ENCODE results near the gene MLXIP. TPM values are rescaled to one million over a fixed set of nuclear protein-coding genes. Genes with fewer than 3 reads are reported as not detected.

The MLXIP gene
- polyA plus RNA-seq, 1 donor from 2014 or later: 9.2 TPM

- H3K4me3 ChIP-seq (ENCODE audit: low read length): peak overlapping the region; percentile 94
- no peak overlapping the region for H3K27ac ChIP-seq (ENCODE audit: low read length)
- H3K9ac ChIP-seq (ENCODE audit: low read length): peak overlapping the region; percentile 75
- H3K4me2 ChIP-seq (ENCODE audit: low read length): peak overlapping the region; percentile 97
- peaks cover 39% of the 10 kb centered on the region for H3K79me2 ChIP-seq (replicated peaks; ENCODE audit: insufficient read depth, low read length)
- H2AFZ ChIP-seq (ENCODE audit: low read depth, low read length): no peak overlapping the region
- TF ChIP-seq EP300 (conservative IDR thresholded peaks at IDR 0.05; ENCODE audit: poor library complexity, severe bottlenecking): no peak
- no peak for TF ChIP-seq POLR2AphosphoS5 (IDR thresholded peaks at IDR 0.05)
- no peak for TF ChIP-seq SMC3 (conservative IDR thresholded peaks at IDR 0.05; ENCODE audit: poor library complexity)
- TF ChIP-seq EZH2 (IDR thresholded peaks at IDR 0.05; ENCODE audit: borderline replicate concordance, insufficient read depth, low read length, poor library complexity, severe bottlenecking): no peak
- no peak for TF ChIP-seq RAD21 (conservative IDR thresholded peaks at IDR 0.05)
- no peak for TF ChIP-seq CTCF (IDR thresholded peaks at IDR 0.05; ENCODE audit: poor library complexity, severe bottlenecking)
- no peak for TF ChIP-seq MXI1 (conservative IDR thresholded peaks at IDR 0.05; ENCODE audit: poor library complexity, severe bottlenecking)
- TF ChIP-seq TAF1 (IDR thresholded peaks at IDR 0.05; ENCODE audit: low read depth): no peak
- no peak for TF ChIP-seq REST (IDR thresholded peaks at IDR 0.05; ENCODE audit: borderline replicate concordance)
- H3K9me2 ChIP-seq (ENCODE audit: insufficient read depth, low read length): no peaks in the 10 kb centered on the region
- no peaks in the 10 kb centered on the region for H4K20me1 ChIP-seq (ENCODE audit: insufficient read depth)
- no peaks in the 10 kb centered on the region for H3K36me3 ChIP-seq (ENCODE audit: insufficient read depth, low read length)
- H3F3A ChIP-seq (ENCODE audit: insufficient read depth, low read length, poor library complexity, severe bottlenecking): no peaks in the 10 kb centered on the region
- H3K27me3 ChIP-seq (ENCODE audit: insufficient read depth, low read depth, low read length): no peaks in the 10 kb centered on the region
- no peaks in the 10 kb centered on the region for H3K9me3 ChIP-seq (ENCODE audit: low read length)
These were observed 1.1 kb downstream of the MLXIP start for GRCh38 chr12:122079532-122080081.

- H3K27ac ChIP-seq (ENCODE audit: low read length): no peak overlapping the region
- H3K9me3 ChIP-seq (ENCODE audit: low read length): no peaks in the 10 kb centered on the region
- peak overlapping the region; percentile 94 for H3K4me3 ChIP-seq (ENCODE audit: low read length)
- no peaks in the 10 kb centered on the region for H3F3A ChIP-seq (ENCODE audit: insufficient read depth, low read length, poor library complexity, severe bottlenecking)
- no peaks in the 10 kb centered on the region for H3K36me3 ChIP-seq (ENCODE audit: insufficient read depth, low read length)
- H2AFZ ChIP-seq (ENCODE audit: low read depth, low read length): no peak overlapping the region
- no peaks in the 10 kb centered on the region for H3K27me3 ChIP-seq (ENCODE audit: insufficient read depth, low read depth, low read length)
- peak overlapping the region; percentile 75 for H3K9ac ChIP-seq (ENCODE audit: low read length)
- H3K79me2 ChIP-seq (replicated peaks; ENCODE audit: insufficient read depth, low read length): peaks cover 39% of the 10 kb centered on the region
- no peaks in the 10 kb centered on the region for H4K20me1 ChIP-seq (ENCODE audit: insufficient read depth)
- H3K4me2 ChIP-seq (ENCODE audit: low read length): peak overlapping the region; percentile 97
- TF ChIP-seq EP300 (conservative IDR thresholded peaks at IDR 0.05; ENCODE audit: poor library complexity, severe bottlenecking) (no peak), SMC3 (conservative IDR thresholded peaks at IDR 0.05; ENCODE audit: poor library complexity) (no peak), MXI1 (conservative IDR thresholded peaks at IDR 0.05; ENCODE audit: poor library complexity, severe bottlenecking) (no peak), TAF1 (IDR thresholded peaks at IDR 0.05; ENCODE audit: low read depth) (no peak), POLR2AphosphoS5 (IDR thresholded peaks at IDR 0.05) (no peak), REST (IDR thresholded peaks at IDR 0.05; ENCODE audit: borderline replicate concordance) (no peak), RAD21 (conservative IDR thresholded peaks at IDR 0.05) (no peak), CTCF (IDR thresholded peaks at IDR 0.05; ENCODE audit: poor library complexity, severe bottlenecking) (no peak), EZH2 (IDR thresholded peaks at IDR 0.05; ENCODE audit: borderline replicate concordance, insufficient read depth, low read length, poor library complexity, severe bottlenecking) (no peak)
- no peaks in the 10 kb centered on the region for H3K9me2 ChIP-seq (ENCODE audit: insufficient read depth, low read length)
These were observed 1.9 kb downstream of the MLXIP start for GRCh38 chr12:122080149-122081082.

Measured in neural cell (in vitro differentiated cells).